GM19468 (cell line): ENCODE data around the gene CNOT4.

Experiments
- ATAC-seq: cut with Tn5 transposase; IDR thresholded peaks from one replicate; pipeline ENCODE4 v1.9.1; 2021; ENCODE audit warnings: mild to moderate bottlenecking, moderate library complexity, moderate number of reproducible peaks; ENCODE audit not compliant: unreplicated experiment; ENCODE audit errors: extremely low read depth

CNOT4 gene, protein sequence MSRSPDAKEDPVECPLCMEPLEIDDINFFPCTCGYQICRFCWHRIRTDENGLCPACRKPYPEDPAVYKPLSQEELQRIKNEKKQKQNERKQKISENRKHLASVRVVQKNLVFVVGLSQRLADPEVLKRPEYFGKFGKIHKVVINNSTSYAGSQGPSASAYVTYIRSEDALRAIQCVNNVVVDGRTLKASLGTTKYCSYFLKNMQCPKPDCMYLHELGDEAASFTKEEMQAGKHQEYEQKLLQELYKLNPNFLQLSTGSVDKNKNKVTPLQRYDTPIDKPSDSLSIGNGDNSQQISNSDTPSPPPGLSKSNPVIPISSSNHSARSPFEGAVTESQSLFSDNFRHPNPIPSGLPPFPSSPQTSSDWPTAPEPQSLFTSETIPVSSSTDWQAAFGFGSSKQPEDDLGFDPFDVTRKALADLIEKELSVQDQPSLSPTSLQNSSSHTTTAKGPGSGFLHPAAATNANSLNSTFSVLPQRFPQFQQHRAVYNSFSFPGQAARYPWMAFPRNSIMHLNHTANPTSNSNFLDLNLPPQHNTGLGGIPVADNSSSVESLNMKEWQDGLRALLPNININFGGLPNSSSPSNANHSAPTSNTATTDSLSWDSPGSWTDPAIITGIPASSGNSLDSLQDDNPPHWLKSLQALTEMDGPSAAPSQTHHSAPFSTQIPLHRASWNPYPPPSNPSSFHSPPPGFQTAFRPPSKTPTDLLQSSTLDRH

DNA sequence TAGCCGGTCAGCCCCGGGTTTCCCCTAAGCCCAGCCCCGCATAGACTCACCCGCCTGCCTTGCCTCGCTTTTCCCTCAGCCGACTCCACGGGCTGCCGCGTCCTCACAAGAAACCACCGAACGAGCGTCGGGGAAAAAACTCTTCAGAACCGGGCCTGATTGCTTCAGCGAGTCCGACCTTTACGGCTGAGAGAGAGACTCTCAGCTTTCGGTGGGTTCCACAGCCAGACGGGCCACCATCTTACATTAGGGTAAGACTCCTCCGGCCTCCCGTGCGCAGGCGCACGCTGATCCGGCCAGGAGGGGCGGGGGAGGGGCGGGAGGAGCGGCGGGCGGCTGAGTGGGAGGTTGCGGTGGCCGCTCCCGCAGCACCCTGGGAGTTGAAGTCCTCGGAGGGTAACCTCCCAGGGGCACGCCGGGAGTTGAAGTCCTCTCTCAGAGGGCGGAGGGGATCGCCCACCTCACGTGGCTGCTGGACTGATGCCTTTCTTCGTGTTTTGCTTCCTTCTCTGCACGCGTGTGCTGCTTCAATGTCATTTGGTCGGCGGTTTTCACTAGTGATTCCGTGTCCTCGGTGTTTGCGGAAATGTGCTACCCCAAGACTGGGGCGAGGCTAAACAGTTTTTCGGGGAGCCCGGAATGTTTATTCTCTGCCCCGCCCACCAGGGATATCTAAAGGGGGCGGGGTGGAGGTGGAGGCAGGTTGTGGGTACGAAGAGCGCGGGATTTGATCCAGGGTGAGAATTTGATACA is at the start of gene CNOT4:
Gene CNOT4 (minus strand): TSS at position 264 of the 753 bp plus-strand sequence. CDS start 71,771 bp downstream, outside the sequence.
- ATAC-seq = peak; percentile 93

DNA sequence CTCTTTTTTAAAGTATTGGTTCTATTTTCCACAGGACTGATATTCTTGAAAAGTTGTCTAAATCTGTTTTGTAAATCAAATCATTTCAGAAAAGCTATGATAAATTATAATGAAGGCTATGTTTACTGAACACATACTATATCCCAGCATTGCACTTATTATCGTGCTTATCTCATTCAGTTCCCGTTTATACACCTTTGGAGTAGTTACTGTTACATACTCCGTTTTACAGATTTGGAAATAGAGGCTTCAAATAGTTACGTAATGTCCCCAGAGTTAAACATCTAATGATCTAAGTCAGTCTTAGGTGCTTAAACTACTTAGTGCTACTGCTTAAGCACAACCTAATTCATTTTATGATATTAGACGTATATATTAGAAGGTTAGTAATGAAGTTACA is 49.0 kb upstream of the CNOT4 start:
- ATAC-seq = no peak

DNA sequence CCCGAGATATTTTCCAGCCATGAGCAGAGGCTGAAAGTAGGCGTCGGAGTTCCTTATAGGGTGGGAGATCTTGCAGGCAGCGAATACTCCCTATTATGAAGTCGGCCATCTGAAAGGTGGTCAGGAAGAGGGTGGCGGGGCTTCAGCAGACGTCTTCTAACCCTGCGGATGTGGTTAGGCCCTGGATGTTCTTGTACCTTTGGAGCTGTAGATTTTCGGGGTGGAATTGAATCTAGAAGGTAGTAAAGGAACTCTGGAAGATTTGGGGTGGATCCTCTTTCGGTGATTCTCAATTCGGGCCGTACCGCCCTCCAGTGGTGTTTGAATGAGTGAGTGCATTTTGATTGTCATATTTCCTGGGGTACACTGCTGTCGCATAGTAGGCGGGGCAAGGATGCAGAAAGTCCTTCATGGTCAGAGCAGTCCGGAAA is 48.5 kb upstream of the CNOT4 start:
- no peak for ATAC-seq

DNA sequence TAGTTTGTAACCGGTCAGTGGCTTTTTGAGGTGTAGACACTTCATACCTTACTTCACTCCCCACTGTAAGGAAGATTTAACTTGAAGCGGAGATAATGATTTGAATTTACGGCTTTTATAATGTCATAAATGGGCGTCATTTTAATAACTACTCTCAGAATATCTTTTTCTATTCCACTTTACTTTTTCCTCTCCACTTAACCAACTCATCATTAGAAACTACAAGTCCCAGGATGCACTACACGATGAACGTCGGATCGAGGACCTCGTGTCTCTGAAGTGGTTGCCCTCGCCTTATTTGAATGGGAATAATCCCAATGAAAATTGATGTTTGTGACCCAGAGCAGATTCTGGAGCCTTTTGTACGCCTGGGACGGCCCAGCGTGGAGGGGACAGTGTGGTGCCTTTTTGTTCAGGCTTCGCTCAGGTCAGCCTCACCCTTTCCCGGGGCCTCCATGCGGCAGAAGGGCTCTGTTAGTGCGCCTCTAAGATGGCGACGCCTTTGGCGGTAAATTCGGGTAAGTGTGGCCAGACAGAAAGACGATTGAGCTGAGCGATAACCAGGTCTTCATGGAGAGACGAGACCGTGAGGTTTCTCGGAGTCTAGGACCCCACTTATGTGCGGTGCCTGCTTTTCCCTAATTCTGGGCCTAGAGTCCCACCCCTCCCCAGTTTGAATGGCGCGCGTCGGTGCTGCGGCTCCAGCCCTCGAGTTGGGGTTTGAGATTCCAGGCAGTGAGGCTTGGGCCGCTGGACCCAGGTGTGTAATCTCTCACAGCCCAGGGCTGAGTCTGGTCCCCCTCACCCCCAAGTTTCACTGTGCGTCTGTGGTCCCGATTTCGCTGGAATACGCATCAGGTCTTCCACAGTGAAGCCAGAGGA is 47.8 kb upstream of the CNOT4 start, which contains the start of gene NUP205:
Gene NUP205 (plus strand): TSS at position 463 of the 882 bp plus-strand sequence. CDS start 28 bp downstream, at position 491.
- peak; percentile 42 for ATAC-seq

DNA sequence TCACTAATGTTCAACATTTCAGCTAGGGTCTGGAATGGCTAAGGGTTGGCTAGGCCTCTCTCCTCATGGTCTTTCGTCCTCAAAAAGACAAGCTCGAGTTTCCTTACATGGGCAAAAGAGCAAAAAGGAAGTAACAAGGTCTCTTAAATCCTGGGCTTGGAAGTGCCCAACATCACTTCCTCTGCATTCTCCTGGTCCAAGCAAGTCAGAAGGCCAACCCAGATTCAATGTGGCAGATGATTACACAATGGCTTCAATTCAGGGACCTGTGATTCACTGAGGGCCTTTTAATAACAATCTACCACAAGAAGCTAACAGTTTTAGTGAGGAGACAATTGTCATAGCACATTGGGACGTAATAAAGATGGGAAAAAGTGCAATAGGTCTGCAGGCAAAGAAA is 43.4 kb upstream of the CNOT4 start:
- ATAC-seq = no peak

DNA sequence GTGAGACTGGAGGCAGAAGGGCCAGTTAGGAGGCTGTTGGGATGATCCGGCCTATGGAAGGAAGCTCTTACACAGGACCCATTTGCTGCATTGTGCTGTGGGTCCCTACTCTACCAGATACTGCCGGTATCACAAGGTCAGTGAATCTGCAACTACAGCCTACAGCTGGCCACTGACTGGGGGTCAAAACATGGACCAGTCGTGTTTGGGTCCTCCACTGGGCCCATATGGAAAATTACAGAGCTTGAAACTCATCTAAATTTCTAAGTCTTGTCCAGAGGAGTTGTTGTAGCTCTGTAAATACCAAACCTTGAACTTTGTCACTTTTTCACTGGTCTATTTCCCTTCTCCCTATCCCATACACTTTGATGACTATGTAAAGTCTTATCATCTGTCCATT is 42.2 kb upstream of the CNOT4 start:
- ATAC-seq = no peak

DNA sequence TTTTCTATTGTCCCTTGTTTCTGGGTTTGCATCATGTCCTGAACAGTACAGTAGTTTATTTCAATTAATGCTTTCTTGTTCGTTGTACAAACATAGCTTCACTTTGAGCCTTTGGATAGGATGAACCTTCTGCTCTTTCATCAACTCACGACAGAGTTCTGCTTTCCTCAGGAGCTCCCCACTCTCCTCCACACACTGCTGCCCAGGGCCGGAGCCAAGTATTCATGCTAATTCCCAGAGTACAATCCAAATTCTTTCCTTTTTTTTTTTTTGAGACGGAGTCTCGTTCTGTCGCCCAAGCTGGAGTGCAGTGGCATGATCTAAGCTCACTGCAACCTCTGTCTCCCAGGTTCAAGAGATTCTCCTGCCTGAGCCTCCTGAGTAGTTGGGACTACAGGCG is 40.3 kb upstream of the CNOT4 start:
- no peak for ATAC-seq

DNA sequence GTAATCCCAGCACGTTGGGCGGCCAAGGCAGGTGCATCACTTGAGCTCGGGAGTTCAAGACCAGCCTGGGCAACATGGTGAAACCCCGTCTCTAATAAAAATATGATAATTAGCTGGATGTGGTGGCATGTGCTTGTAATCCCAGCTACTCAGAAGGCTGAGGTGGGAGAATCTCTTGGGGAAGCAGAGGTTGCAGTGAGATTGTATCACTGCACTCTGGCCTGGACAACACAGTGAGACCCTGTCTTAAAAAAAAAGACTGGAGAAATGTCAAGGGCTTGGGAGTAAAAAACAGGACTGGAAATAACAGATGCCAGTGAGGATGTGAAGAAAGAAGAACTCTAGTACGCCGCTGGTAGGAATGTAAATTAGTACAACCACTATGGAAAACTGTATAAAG is 31.1 kb upstream of the CNOT4 start:
- no peak for ATAC-seq

DNA sequence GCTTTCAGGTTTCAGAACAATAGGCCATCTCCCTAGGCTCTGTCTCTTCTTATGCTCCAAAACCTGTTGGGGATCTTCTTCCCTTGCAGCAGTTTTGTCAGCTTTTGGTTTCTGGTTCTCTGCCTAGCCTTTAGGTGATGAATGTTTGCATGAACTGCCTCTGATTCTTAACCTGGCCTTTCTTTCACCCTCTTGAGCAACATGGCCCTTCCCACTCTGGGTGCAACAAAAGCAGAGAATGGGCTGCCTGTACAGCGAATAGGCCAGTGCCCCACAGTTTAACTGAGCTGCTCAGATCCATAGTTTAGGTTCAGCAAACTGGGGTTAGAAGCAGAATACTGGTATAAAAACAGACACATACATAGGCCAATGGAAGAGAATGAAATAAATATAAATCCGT is 29.7 kb upstream of the CNOT4 start:
- no peak for ATAC-seq

DNA sequence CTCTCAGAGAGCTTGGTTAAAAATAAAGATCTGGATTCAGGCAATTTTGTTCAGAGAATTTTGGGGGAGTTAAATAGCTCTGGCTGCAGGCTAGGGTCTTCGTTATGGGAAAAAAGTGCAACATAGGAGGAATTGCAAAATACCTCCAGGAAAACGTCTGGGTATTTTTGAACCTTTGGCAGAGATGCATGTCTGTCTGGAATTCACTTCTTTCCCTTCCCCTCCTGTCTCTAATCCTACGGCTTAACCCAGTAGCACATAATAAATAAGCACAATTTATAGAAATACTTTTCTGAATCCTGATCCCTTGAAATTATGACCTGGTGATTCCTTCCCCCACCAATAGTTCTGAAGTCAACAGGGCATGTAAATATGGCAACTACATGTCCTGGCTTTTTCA is 28.5 kb upstream of the CNOT4 start:
- no peak for ATAC-seq

DNA sequence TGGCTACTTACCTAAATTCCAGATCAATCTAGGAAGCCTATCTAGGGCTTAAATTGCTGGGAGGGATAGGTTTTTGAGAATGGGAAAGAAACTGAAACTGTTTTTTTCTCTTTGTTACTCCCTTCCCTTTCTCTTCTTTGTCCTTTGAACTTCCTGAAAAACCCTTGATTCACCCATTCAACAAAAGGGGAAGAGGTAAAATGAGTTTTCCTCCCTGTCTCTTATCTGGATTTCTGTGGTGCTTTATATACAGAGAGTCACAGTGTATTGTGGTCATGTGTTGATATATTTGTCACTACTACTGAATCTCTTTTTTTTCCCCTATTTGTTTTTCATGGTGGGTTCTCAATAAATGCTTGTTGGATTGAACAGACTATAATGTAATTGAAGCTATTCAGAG is 28.0 kb upstream of the CNOT4 start:
- ATAC-seq = no peak

DNA sequence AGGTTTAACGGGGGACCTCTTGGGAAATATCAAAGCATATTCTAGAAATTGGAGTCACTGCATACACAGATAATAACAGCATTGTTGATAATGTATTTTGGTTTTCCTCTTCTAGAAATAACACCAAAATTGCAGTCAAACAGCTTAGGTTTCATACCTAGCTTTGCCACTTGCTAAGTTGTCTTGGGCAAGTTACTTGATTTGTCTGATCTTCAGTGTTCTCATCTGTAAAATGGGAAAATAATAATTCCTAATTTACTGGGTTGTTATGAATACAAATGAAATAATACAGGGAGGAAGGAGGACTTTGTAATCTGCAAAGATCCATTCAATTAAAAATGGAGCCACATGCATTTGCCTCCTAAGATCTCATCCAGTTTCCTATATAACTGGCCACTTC is 27.6 kb upstream of the CNOT4 start:
- ATAC-seq = no peak

DNA sequence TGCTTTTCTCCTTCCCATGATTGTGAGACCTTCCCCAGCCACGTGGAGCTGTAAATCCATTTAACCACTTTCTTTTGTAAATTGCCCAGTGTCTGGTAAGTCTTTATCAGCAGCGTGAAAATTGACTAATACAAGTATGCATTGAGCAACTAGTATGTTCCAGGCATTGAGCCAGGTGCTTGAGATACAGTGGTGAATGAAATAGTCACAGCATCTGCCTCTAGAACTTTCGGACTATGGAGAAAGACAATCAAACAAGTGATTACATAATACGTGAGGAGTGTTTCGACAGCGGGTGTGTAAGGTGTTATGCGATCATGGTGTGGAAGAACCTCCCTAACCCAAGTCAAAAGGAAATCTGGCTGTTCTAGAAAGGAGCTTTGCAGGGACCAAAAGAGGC is 26.2 kb upstream of the CNOT4 start:
- no peak for ATAC-seq

DNA sequence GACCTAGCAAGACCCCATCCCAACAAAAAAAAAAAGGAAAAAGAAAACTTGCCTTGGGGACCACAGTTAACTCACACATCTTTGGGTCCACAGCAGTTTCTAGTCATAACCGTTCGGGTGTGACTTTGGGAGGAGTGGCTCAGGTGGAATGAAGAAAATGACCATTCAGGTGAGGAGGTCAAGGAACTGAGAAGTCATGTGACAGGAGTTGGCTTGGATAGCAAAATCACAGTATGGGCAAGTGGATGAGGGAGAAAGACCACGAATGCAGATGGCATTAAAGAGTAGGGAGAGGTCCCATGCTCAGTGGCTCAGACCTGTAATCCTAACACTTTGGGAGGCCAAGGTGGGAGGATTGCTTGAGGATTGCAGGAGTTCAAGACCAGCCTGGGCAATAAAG is 17.1 kb upstream of the CNOT4 start:
- ATAC-seq = no peak

DNA sequence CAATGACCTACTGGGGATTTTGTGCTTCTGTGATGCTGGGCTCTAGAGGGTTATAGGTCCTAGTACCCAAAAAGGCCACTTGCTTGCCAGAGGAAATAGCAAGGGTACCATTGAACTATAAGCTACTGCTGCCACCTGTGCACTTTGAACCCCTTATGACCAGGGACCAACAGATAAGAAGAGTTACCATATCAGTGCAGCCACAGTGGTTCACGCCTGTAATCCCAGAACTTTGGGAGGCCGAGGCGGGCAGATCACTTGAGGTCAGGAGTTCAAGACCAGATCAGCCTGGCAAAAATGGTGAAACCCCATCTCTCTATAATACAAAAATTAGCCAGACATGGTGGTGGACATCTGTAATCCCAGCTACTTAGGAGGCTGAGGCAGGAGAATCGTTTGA is 15.5 kb upstream of the CNOT4 start:
- no peak for ATAC-seq

DNA sequence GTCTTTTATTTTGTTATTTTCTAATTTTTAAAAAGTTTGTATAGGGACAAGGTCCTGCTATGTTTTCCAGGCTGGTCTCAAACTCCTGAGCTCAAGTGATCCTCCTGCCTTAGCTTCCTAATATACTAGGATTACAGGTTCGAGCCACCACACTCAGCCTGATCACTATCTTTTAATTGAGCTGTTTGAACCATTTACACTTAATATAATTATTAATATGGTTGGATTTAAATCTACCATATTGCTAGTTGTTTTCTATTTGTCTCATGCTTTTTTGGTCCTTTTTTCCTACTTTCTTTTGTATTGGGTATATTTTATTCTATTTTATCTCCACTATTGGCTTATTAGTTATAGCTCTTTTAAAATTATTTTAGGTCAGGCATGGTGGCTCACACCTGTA is 13.2 kb upstream of the CNOT4 start:
- no peak for ATAC-seq

DNA sequence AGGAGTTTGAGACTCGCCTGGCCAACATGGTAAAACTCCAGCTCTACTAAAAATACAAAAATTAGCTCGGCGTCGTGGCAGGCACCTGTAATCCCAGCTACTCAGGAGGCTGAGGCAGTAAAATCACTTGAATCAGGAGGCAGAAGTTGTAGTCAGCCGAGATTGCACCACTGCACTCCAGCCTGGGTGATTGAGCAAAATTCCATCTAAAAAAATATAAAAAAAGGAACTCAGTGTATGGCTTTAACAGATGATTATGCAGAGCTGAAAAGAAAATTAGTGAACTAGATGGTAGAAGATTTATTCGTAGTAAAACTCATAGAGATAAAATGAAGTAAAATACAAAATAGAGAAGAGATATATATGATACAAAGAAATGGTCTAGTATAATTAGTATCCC is 12.6 kb upstream of the CNOT4 start:
- ATAC-seq = no peak

DNA sequence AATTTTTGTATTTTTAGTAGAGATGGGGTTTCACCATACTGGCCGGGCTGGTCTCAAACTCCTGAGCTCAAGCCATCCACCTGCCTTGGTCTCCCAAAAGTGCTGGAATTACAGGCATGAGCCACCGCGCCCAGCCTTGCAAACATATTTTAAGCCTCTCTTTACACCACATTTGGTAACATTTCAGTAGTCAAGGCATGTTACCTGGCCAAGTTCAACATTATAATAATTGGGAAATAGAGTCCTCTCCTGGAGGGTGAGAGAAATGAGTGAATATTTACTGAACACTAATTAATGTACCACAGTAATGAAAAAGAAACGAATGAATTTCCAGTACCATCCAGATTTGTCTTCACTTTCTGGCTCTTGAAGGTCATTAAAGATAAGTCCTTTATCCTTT is 10.0 kb upstream of the CNOT4 start:
- ATAC-seq = no peak

DNA sequence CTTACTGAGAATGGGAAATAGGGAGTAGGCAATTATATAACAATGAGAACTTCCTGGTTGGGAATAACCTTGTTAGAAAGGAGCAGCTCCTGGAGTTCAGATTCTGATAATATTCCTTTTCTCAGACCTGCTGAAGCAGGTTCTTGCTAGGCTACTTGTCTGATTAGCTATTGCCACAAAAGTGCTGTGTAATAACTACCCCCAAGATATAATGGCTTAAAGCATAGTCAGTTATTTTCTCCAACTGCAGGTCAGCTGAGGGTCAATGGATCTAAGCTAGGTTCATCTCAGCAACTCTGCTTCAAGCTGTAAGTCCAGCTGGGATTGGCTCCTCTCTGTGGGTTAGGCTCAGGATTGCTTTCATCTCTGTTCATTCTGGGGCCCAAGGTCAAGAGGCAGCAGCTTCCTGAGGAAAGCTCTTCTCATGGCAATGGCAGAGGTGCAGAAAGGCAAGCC is 9.4 kb upstream of the CNOT4 start:
- no peak for ATAC-seq

DNA sequence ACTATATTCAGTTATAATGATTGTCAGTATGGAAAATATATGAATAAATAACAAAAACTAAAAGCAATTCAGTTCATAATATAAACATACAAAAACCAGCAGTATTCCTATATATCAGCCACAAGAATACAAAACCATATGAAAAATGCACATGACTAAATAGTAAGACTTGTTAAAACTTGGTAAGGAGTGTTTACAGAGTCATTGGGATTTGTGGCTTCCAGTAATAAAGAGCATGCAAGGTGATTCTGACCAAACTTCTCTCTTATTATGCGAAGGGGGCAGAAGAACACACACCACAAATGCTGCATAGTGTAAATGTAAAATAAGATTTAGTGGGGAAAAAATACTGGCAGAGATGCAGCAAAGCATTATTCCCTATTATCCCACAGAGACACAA is 8.8 kb upstream of the CNOT4 start:
- no peak for ATAC-seq
